Heart right ventricle (tissue), 16 donors: ENCODE data around the gene LIN9. TPM values are rescaled to one million over a fixed set of nuclear protein-coding genes. Genes with fewer than 3 reads are reported as not detected.

ENCODE experiments used
- ATAC-seq, 8 donors: fragments of 200-7000 bp; cut with Tn5 transposase; one replicate each; pipeline ENCODE4 v1.9.1; 2020; ENCODE audit warnings: mild to moderate bottlenecking in 8 of 8, moderate library complexity in 8 of 8, moderate number of reproducible peaks in 1 of 8
- DNase-seq, 2 donors: peaks; one replicate each; pipeline ENCODE4 v3.0.0-alpha.2; 2020
- H3K27ac ChIP-seq, 10 donors: fragments of 200-600 bp; sonication (generic) in 2 of 10; one replicate each; pipeline versions ENCODE4 v1.5.0 to v1.8.0; 2020 to 2022; ENCODE audit warnings: mild to moderate bottlenecking in 3 of 10
- H3K27me3 ChIP-seq, 7 donors: fragments of 200-600 bp; one replicate each; pipeline ENCODE4 v1.8.0; 2021 to 2022; ENCODE audit warnings: mild to moderate bottlenecking in 2 of 7
- H3K36me3 ChIP-seq, 9 donors: fragments of 200-600 bp; sonication (generic) in 1 of 9; one replicate each; pipeline versions ENCODE4 v1.5.0 to v1.8.0; 2020 to 2022; ENCODE audit warnings: mild to moderate bottlenecking in 2 of 9
- H3K4me1 ChIP-seq, 9 donors: fragments of 200-600 bp; sonication (generic) in 1 of 9; one replicate each; pipeline versions ENCODE4 v1.5.0 to v1.8.0; 2020 to 2022; ENCODE audit warnings: mild to moderate bottlenecking in 4 of 9
- H3K4me3 ChIP-seq, 10 donors: fragments of 200-600 bp; sonication (generic) in 2 of 10; one replicate each; pipeline versions ENCODE4 v1.5.0 to v1.8.0; 2020 to 2022; ENCODE audit warnings: mild to moderate bottlenecking in 7 of 10, moderate library complexity in 2 of 10
- H3K9me3 ChIP-seq, 11 donors: fragments of 200-600 bp in 10 of 11; sonication (generic) in 2 of 11; one replicate each; pipeline versions ENCODE4 v1.5.0 to v1.8.0; 2013 to 2022; ENCODE audit warnings: mild to moderate bottlenecking in 2 of 11, control low read depth in 1 of 11, moderate library complexity in 1 of 11
- CTCF ChIP-seq, 9 donors: fragments of 200-600 bp; sonication (generic) in 2 of 9; IDR thresholded peaks; one replicate each; pipeline versions ENCODE4 v1.5.0 to v1.8.0; 2021 to 2022; ENCODE audit warnings: antibody characterized with exemption in 9 of 9, mild to moderate bottlenecking in 5 of 9, moderate library complexity in 1 of 9
- WGBS, 2 donors: extraction: QIAGEN DNeasy Blood & Tissue Kit; methylation state at CpG; one replicate each; pipeline ENCODE4 v1.1.7; 2013; ENCODE audit warnings: inconsistent platforms in 1 of 2; 5-methylcytosine and 5-hydroxymethylcytosine counted together
- intact Hi-C, 10 donors: fragments of 100-400 bp; cut with DNase I; formaldehyde crosslinking; loops; one replicate each; pipeline versions ENCODE4 v1.11.1 to v1.14.2; 2022
- polyA plus RNA-seq, 2 donors: library from polyadenylated mRNA; stranded (reverse); fragments of 200-250 nt; gene quantifications; one replicate each; pipeline ENCODE4 v1.2.3, GENCODE V29; 2013
- total RNA-seq, 10 donors: library from RNA; stranded (reverse); fragmentation: NEBNext Ultra II Directional in 3 of 10; extraction: Animal tissue kit (Norgen Biotek cat#: 25700) in 3 of 10; gene quantifications; one replicate each; pipeline versions ENCODE4 v1.2.1 to v1.2.4, GENCODE V29; 2021 to 2023
- donor health status: Arrhythmogenic right ventricular cardiomyopathy.
- donor health status: ischemic (EF 13 %, LVEDD 7.1; RV severe dilation, severe dysfunction).
- donor health status: healthy with polysubstance abuse.
- donor health status: DM: no; HTN: yes; CAD: no.
- donor health status: DM: no; HTN: no; CAD: no.
- donor health status: ischemic (EF 25% LVEDD 6.9; RV normal size, moderate dysfunction).
- donor health status: ischemic (EF 25% LVEDD 5.7; RV mildly dilated, moderate dysfunction).
- donor health status: healthy.
- donor health status: DM: yes; HTN: yes; CAD: no.
- donor health status: Ischemic cardiomyopathy.
- donor health status: ischemic (EF 35%, LVEDD 5.7; RV mildly dilated, moderate dysfunction).
- donor health status: nonischemic (EF 11% LVEDD 7.7; RV severe dilation, severe dysfunction).
- donor health status: DM: yes; HTN: yes; CAD: no.
- donor health status: PGD.
- donor health status: ischemic (EF 29% LVEDD 5.4; RV normal size, mild dysfunction).
- donor health status: nonischemic (EF 23%, LVEDD 6.1; RV moderate dilation, normal function).

The LIN9 gene
- total and polyA plus RNA-seq, 12 donors, result 5.8 to 25.6 (median 18.0) TPM

- Histone ChIP-seq H3K9me3 (no peaks in the 10 kb centered on the region), H3K27ac (no peak overlapping the region), H3K4me3 (no peak overlapping the region), H3K27me3 (no peaks in the 10 kb centered on the region), H3K36me3 (peaks cover 0 to 75% (median 4%) of the 10 kb centered on the region in 9 donors), H3K4me1 (no peaks in the 10 kb centered on the region)
- no peak for DNase-seq
- ATAC-seq, result no peak
- WGBS, 2 donors, result 88 to 100% methylated on average over 1 of the region's 1 CpG
- intact Hi-C loops, result loop anchor here in 1 of 10 donors (5.0 kb wide), 1 partner anchor 150 kb away; no protein-coding TSS in a partner anchor
- TF ChIP-seq CTCF (IDR thresholded peaks at IDR 0.05), result no peak
Observed at GRCh38 chr1:226236826-226237225, 72.1 kb downstream of the LIN9 start.

GRCh38 chr1:226233806-226234205 is 75.2 kb downstream of the LIN9 start:
- intact Hi-C loops, result no loop called here
- 90 to 92% methylated on average over 3 of the region's 3 CpGs for WGBS, 2 donors
- H3K4me1 ChIP-seq, result no peaks in the 10 kb centered on the region
- H3K36me3 ChIP-seq, result peaks cover 0 to 89% (median 4%) of the 10 kb centered on the region in 9 donors
- no peak for ATAC-seq
- DNase-seq, result no peak
- H3K27ac ChIP-seq, result no peak overlapping the region
- no peaks in the 10 kb centered on the region for H3K27me3 ChIP-seq
- no peak overlapping the region for H3K4me3 ChIP-seq
- H3K9me3 ChIP-seq, result no peaks in the 10 kb centered on the region
- TF ChIP-seq CTCF (IDR thresholded peaks at IDR 0.05), result no peak

- DNase-seq (no peak), ATAC-seq (no peak)
- Histone ChIP-seq H3K4me3 (no peak overlapping the region), H3K9me3 (no peaks in the 10 kb centered on the region), H3K27ac (no peak overlapping the region), H3K4me1 (no peaks in the 10 kb centered on the region), H3K27me3 (no peaks in the 10 kb centered on the region), H3K36me3 (peaks cover 0 to 84% (median 4%) of the 10 kb centered on the region in 9 donors)
- intact Hi-C loops, result no loop called here
- no peak for TF ChIP-seq CTCF (IDR thresholded peaks at IDR 0.05)
- 76 to 82% methylated on average over 6 of the region's 6 CpGs for WGBS, 2 donors
Observed at GRCh38 chr1:226233293-226233692, 75.7 kb downstream of the LIN9 start.

GRCh38 chr1:226226601-226227000 is 82.4 kb downstream of the LIN9 start:
- ATAC-seq, result no peak
- intact Hi-C loops, result no loop called here

More at GRCh38 chr1:226226601-226227000, 82.4 kb downstream of the LIN9 start:
- Histone ChIP-seq H3K4me1 (peaks cover 0 to 10% (median 4%) of the 10 kb centered on the region in 9 donors), H3K27ac (no peak overlapping the region), H3K9me3 (no peaks in the 10 kb centered on the region), H3K27me3 (peaks cover 0 to 38% (median 11%) of the 10 kb centered on the region in 7 donors), H3K36me3 (peaks cover 0 to 24% (median 0%) of the 10 kb centered on the region in 9 donors), H3K4me3 (no peak overlapping the region)
- DNase-seq, result no peak
- WGBS, 2 donors, result 91 to 93% methylated on average over 3 of the region's 3 CpGs
- no peak for TF ChIP-seq CTCF (IDR thresholded peaks at IDR 0.05)
